GM21737 (cell line): ENCODE data around the gene BRICD5.

Source experiments
- ATAC-seq: cut with Tn5 transposase; IDR thresholded peaks from one replicate; pipeline ENCODE4 v1.9.1; 2021; ENCODE audit warnings: mild to moderate bottlenecking, moderate library complexity; ENCODE audit not compliant: unreplicated experiment

The BRICD5 gene

GRCh38 chr16:2199621-2200139, 11.0 kb downstream of the BRICD5 start:
- ATAC-seq: no peak

- ATAC-seq: no peak
Observed at GRCh38 chr16:2199095-2199494, 11.6 kb downstream of the BRICD5 start.

- no peak for ATAC-seq
Observed at GRCh38 chr16:2198283-2198682, 12.4 kb downstream of the BRICD5 start.

- no peak for ATAC-seq
Observed at GRCh38 chr16:2197765-2198164, 12.9 kb downstream of the BRICD5 start.

GRCh38 chr16:2196981-2197511, 13.6 kb downstream of the BRICD5 start:
- ATAC-seq: no peak

GRCh38 chr16:2196162-2196980, 14.3 kb downstream of the BRICD5 start, which contains the start of gene CASKIN1:
Gene CASKIN1 (minus strand): TSS chr16:2196605. CDS start chr16:2196432, 173 bp downstream.
- ATAC-seq: no peak

- no peak for ATAC-seq
Observed at GRCh38 chr16:2195322-2196161, 15.1 kb downstream of the BRICD5 start.

- ATAC-seq: no peak
Observed at GRCh38 chr16:2194852-2195321, 15.8 kb downstream of the BRICD5 start.

- no peak for ATAC-seq
Observed at GRCh38 chr16:2194166-2194834, 16.4 kb downstream of the BRICD5 start.

GRCh38 chr16:2191446-2191706, 19.3 kb downstream of the BRICD5 start:
- ATAC-seq: no peak

- ATAC-seq: no peak
Observed at GRCh38 chr16:2190659-2191445, 19.8 kb downstream of the BRICD5 start.

GRCh38 chr16:2190002-2190658, 20.5 kb downstream of the BRICD5 start:
- ATAC-seq: no peak

GRCh38 chr16:2189252-2189893, 21.3 kb downstream of the BRICD5 start:
- ATAC-seq: no peak

- ATAC-seq: no peak
Observed at GRCh38 chr16:2188395-2188794, 22.3 kb downstream of the BRICD5 start.

- ATAC-seq: no peak
Observed at GRCh38 chr16:2187212-2187611, 23.5 kb downstream of the BRICD5 start.

- ATAC-seq: no peak
Observed at GRCh38 chr16:2186505-2186904, 24.2 kb downstream of the BRICD5 start.

- no peak for ATAC-seq
Observed at GRCh38 chr16:2186064-2186463, 24.6 kb downstream of the BRICD5 start.

GRCh38 chr16:2184962-2185361, 25.7 kb downstream of the BRICD5 start:
- no peak for ATAC-seq

GRCh38 chr16:2184346-2184745, 26.3 kb downstream of the BRICD5 start:
- no peak for ATAC-seq
